ENCODE measurements around the gene LRTM2. TPM values are rescaled to one million over a fixed set of nuclear protein-coding genes. Genes with fewer than 3 reads are reported as not detected.

LRTM2 gene
- total and polyA plus RNA-seq, 2 of the 4 experiments (the other 2 are of a cell fraction): not detected

DNA sequence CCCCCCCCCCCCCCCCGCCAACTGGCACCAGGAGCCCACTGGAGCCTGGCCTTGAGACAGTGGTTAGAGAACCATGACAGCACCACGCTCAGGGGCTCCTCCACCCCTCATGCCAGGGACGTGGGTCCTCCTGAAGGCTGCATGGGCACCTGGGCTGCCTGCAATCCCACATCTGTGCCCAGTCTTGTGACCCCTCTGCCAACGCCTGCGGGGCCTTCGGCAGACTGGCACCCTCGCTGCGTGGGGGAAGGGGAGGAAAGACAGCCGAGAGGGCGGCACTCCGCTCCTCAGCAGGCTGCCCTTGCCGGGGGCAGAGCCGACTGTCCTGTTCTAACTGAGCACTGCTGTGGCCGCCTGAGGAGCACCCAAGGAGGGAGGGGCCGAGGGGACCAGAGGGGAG lies 6.0 kb downstream of the LRTM2 start:
- Histone ChIP-seq H3K18ac (ENCODE audit: low read depth, low read length) (no peak overlapping the region), H4K91ac (ENCODE audit: insufficient read depth, low read depth, low read length) (no peak overlapping the region), H3K79me1 (ENCODE audit: low read depth in 1 of 2, low read length in 2 of 2) (no peaks in the 10 kb centered on the region), H4K20me1 (ENCODE audit: insufficient read depth, low read length) (no peaks in the 10 kb centered on the region; the same call in 1 of the 2 replicates), H3K14ac (replicated peaks; ENCODE audit: low read depth, low read length) (no peak overlapping the region), H3K36me3 (ENCODE audit: control insufficient read depth, insufficient read depth, low read length) (no peaks in the 10 kb centered on the region), H4K5ac (ENCODE audit: low read depth, low read length) (no peak overlapping the region), H3K27me3 (ENCODE audit: control insufficient read depth, insufficient read depth, low read length) (peaks cover 74% of the 10 kb centered on the region), H2BK120ac (ENCODE audit: low read depth, low read length) (no peak overlapping the region), H2BK20ac (ENCODE audit: low read depth, low read length) (no peak overlapping the region), H3K56ac (ENCODE audit: extremely low read depth, insufficient read depth, low read length) (no peak overlapping the region), H3K23ac (ENCODE audit: low read depth, low read length) (no peak overlapping the region), H2AK5ac (ENCODE audit: low read depth, low read length) (no peak overlapping the region), H2BK15ac (ENCODE audit: low read depth, low read length) (no peak overlapping the region), H3K9me1 (ENCODE audit: insufficient read depth, low read length) (no peaks in the 10 kb centered on the region), H3K27ac (ENCODE audit: insufficient read depth, low read length) (no peak overlapping the region), H2AK9ac (replicated peaks; ENCODE audit: low read depth, low read length, poor library complexity) (no peak overlapping the region), H2AFZ (replicated peaks; ENCODE audit: low read length, poor library complexity) (no peak overlapping the region), H3K4me2 (ENCODE audit: low read depth, low read length) (no peak overlapping the region), H3K9me3 (ENCODE audit: control insufficient read depth, insufficient read depth, low read length) (no peaks in the 10 kb centered on the region), H3K4me3 (ENCODE audit: insufficient read depth, low read depth, low read length) (no peak overlapping the region), H3K9ac (ENCODE audit: low read depth, low read length) (no peak overlapping the region), H4K8ac (ENCODE audit: low read depth in 2 of 2, low read length in 2 of 2) (no peak overlapping the region), H3K4me1 (ENCODE audit: control insufficient read depth, insufficient read depth, low read length) (no peaks in the 10 kb centered on the region), H3K4ac (ENCODE audit: low read depth, low read length) (no peak overlapping the region), H2BK5ac (ENCODE audit: low read depth, low read length, poor library complexity, severe bottlenecking) (no peak overlapping the region)
- DNase-seq: no peak
- TF ChIP-seq, protein P1, sequence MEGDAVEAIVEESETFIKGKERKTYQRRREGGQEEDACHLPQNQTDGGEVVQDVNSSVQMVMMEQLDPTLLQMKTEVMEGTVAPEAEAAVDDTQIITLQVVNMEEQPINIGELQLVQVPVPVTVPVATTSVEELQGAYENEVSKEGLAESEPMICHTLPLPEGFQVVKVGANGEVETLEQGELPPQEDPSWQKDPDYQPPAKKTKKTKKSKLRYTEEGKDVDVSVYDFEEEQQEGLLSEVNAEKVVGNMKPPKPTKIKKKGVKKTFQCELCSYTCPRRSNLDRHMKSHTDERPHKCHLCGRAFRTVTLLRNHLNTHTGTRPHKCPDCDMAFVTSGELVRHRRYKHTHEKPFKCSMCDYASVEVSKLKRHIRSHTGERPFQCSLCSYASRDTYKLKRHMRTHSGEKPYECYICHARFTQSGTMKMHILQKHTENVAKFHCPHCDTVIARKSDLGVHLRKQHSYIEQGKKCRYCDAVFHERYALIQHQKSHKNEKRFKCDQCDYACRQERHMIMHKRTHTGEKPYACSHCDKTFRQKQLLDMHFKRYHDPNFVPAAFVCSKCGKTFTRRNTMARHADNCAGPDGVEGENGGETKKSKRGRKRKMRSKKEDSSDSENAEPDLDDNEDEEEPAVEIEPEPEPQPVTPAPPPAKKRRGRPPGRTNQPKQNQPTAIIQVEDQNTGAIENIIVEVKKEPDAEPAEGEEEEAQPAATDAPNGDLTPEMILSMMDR (conservative IDR thresholded peaks at IDR 0.05; ENCODE audit: low read depth, low read length): no peak
- TF ChIP-seq RFX5 (IDR thresholded peaks at IDR 0.05; ENCODE audit: low read depth, low read length) (no peak), FOS (IDR thresholded peaks at IDR 0.05; ENCODE audit: low read depth, low read length) (no peak), MAFK (IDR thresholded peaks at IDR 0.05; ENCODE audit: low read depth, low read length) (no peak), SMC3 (IDR thresholded peaks at IDR 0.05; ENCODE audit: low read depth, low read length) (no peak)
- in situ Hi-C loops (cut with MboI; ENCODE audit: low sequenced_read_pairs) (no loop called here), dilution Hi-C loops (cut with HindIII; ENCODE audit: low sequenced_read_pairs, unreplicated experiment) (no loop called here), intact Hi-C loops (cut with micrococcal nuclease) (no loop called here)
- WGBS, 2 experiments (ENCODE audit: extremely low coverage in 2 of 2, insufficient read length in 1 of 2): 40% methylated on average over 1 of the region's 15 CpGs; no CpG with 5 or more reads in 1 of the 2 experiments
- BruUV-seq (replicated peaks): no TSS peak
- POLR2A ChIA-PET (ENCODE audit: unreplicated experiment): no interaction called here
- no peak for ATAC-seq (ENCODE audit: low read depth)
- CTCF ChIA-PET: no interaction called here

Measured in IMR-90 (cell line).